ENCODE data around the gene NFATC4.
"Not testable (repeated sequence)": the region's sequence is repeated elsewhere in the genome, so short reads cannot be mapped to it uniquely, and the experiment has no call there.

NFATC4 gene

DNA sequence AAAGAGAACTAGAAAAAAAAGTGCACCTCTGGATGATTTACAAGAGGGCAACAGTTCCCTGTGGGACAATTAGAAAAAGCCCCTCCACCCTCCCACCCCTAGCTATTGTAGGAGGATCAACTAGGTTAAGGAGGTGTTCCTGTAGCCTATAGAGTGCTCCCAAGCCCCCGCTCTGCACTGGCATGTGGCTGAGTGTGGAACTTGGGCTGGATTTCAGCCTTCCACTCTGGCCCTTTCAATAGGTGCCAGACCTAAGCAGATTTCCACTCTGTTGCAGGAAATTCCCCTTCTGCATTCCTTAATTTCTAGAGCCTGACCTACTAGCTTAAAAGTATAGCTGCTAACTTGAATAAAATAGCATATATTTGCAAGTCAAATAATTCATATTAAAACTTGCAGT, 2.8 kb downstream of the NFATC4 start:
- DNase-seq (no peak), ATAC-seq (ENCODE audit: insufficient read depth, low read depth) (no peak)
- Histone ChIP-seq H3K4me2 (ENCODE audit: insufficient read depth, low read length) (no peak overlapping the region), H3K9ac (ENCODE audit: low read depth, low read length) (no peak overlapping the region), H3K27ac (ENCODE audit: low read length) (no peak overlapping the region), H3K36me3 (ENCODE audit: insufficient read depth, low read length) (no peaks in the 10 kb centered on the region), H3K9me3 (ENCODE audit: insufficient read depth, low read length, severe bottlenecking) (no peaks in the 10 kb centered on the region), H3K4me1 (ENCODE audit: insufficient read depth, low read length) (no peaks in the 10 kb centered on the region), H3K27me3 (ENCODE audit: insufficient read depth, low read length, poor library complexity) (peaks cover 51% of the 10 kb centered on the region), H2AFZ (ENCODE audit: low read depth, low read length) (no peak overlapping the region), H3K4me3 (ENCODE audit: low read depth in 1 of 2, low read length in 2 of 2) (no peak overlapping the region), H3K79me2 (ENCODE audit: insufficient read depth, low read length) (no peaks in the 10 kb centered on the region), H4K20me1 (ENCODE audit: insufficient read depth, low read length) (no peaks in the 10 kb centered on the region)
- no peak for TF ChIP-seq EZH2 (IDR thresholded peaks at IDR 0.05; ENCODE audit: borderline replicate concordance, low read depth, low read length, severe bottlenecking)
- TF ChIP-seq, protein P1, sequence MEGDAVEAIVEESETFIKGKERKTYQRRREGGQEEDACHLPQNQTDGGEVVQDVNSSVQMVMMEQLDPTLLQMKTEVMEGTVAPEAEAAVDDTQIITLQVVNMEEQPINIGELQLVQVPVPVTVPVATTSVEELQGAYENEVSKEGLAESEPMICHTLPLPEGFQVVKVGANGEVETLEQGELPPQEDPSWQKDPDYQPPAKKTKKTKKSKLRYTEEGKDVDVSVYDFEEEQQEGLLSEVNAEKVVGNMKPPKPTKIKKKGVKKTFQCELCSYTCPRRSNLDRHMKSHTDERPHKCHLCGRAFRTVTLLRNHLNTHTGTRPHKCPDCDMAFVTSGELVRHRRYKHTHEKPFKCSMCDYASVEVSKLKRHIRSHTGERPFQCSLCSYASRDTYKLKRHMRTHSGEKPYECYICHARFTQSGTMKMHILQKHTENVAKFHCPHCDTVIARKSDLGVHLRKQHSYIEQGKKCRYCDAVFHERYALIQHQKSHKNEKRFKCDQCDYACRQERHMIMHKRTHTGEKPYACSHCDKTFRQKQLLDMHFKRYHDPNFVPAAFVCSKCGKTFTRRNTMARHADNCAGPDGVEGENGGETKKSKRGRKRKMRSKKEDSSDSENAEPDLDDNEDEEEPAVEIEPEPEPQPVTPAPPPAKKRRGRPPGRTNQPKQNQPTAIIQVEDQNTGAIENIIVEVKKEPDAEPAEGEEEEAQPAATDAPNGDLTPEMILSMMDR (IDR thresholded peaks at IDR 0.05; ENCODE audit: borderline replicate concordance, extremely low read depth, low read length, poor library complexity, severe bottlenecking) = no peak

DNA sequence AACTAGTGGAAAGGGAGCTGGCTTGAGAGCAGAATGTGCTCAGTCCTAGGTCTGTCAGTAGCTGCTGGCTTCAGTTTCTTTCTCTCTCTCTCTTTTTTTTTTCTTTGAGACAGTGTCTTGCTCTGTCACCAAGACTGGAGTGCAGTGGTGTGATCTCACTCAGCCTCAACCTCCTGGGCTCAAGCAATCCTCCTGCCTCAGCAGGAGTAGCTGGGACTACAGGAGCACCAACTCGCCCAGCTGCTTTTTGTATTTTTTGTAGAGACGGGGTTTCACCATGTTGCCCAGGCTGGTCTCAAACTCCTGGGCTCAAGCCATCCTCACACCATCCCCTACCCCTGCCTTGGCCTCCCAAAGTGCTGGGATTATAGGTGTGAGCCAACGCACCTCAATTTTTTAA, 3.6 kb downstream of the NFATC4 start:
- H3K4me3 ChIP-seq (ENCODE audit: low read depth in 1 of 2, low read length in 2 of 2); H2AFZ ChIP-seq (ENCODE audit: low read depth, low read length); H3K9me3 ChIP-seq (ENCODE audit: insufficient read depth, low read length, severe bottlenecking); DNase-seq; H3K79me2 ChIP-seq (ENCODE audit: insufficient read depth, low read length); H3K4me2 ChIP-seq (ENCODE audit: insufficient read depth, low read length); H3K27ac ChIP-seq (ENCODE audit: low read length); ATAC-seq (ENCODE audit: insufficient read depth, low read depth); H3K36me3 ChIP-seq (ENCODE audit: insufficient read depth, low read length); H3K4me1 ChIP-seq (ENCODE audit: insufficient read depth, low read length); H3K9ac ChIP-seq (ENCODE audit: low read depth, low read length); H4K20me1 ChIP-seq (ENCODE audit: insufficient read depth, low read length): not testable (repeated sequence)
- peaks cover 43% of the 10 kb centered on the region for H3K27me3 ChIP-seq (ENCODE audit: insufficient read depth, low read length, poor library complexity)

DNA sequence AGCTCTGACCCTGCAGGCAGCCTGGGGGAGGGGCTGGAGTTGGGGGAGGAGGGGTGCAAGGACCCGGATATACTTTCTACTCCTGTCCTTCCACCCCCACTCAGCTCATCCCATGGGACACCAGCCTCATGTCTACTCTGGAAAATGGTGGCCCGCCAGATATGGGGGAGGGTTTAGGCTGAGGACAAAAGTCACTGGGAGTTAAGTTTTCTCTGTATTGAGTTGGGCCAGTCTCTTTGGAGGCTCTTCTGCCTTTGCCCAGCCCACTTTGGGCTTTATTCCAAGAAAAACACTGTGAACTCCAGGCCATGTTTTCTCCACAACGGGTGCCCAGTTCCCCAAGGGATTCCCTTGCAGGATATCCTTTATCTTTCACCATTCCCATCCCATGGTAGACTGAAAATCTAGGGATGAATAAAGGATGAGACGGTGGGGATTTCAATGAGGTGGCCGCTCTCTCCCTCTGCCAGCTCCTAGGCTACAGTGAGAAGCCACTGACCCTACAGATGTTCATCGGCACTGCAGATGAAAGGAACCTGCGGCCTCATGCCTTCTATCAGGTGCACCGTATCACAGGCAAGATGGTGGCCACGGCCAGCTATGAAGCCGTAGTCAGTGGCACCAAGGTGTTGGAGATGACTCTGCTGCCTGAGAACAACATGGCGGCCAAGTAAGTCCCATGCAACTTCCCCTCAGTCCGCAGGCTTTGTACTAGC, 4.9 kb downstream of the NFATC4 start:
- H3K4me2 ChIP-seq (ENCODE audit: insufficient read depth, low read length) = no peak overlapping the region
- no peak overlapping the region for H3K27ac ChIP-seq (ENCODE audit: low read length)
- no peak overlapping the region for H2AFZ ChIP-seq (ENCODE audit: low read depth, low read length)
- no peak for ATAC-seq (ENCODE audit: insufficient read depth, low read depth)
- no peak for DNase-seq
- H3K9ac ChIP-seq (ENCODE audit: low read depth, low read length) = no peak overlapping the region
- no peaks in the 10 kb centered on the region for H3K36me3 ChIP-seq (ENCODE audit: insufficient read depth, low read length)
- no peaks in the 10 kb centered on the region for H3K9me3 ChIP-seq (ENCODE audit: insufficient read depth, low read length, severe bottlenecking)
- H3K4me1 ChIP-seq (ENCODE audit: insufficient read depth, low read length) = no peaks in the 10 kb centered on the region
- H3K4me3 ChIP-seq (ENCODE audit: low read depth in 1 of 2, low read length in 2 of 2) = no peak overlapping the region
- no peaks in the 10 kb centered on the region for H4K20me1 ChIP-seq (ENCODE audit: insufficient read depth, low read length)
- H3K79me2 ChIP-seq (ENCODE audit: insufficient read depth, low read length) = no peaks in the 10 kb centered on the region
- TF ChIP-seq, protein P1 (IDR thresholded peaks at IDR 0.05; ENCODE audit: borderline replicate concordance, extremely low read depth, low read length, poor library complexity, severe bottlenecking) = no peak
- TF ChIP-seq EZH2 (IDR thresholded peaks at IDR 0.05; ENCODE audit: borderline replicate concordance, low read depth, low read length, severe bottlenecking) = no peak
- H3K27me3 ChIP-seq (ENCODE audit: insufficient read depth, low read length, poor library complexity) = peaks cover 30% of the 10 kb centered on the region

DNA sequence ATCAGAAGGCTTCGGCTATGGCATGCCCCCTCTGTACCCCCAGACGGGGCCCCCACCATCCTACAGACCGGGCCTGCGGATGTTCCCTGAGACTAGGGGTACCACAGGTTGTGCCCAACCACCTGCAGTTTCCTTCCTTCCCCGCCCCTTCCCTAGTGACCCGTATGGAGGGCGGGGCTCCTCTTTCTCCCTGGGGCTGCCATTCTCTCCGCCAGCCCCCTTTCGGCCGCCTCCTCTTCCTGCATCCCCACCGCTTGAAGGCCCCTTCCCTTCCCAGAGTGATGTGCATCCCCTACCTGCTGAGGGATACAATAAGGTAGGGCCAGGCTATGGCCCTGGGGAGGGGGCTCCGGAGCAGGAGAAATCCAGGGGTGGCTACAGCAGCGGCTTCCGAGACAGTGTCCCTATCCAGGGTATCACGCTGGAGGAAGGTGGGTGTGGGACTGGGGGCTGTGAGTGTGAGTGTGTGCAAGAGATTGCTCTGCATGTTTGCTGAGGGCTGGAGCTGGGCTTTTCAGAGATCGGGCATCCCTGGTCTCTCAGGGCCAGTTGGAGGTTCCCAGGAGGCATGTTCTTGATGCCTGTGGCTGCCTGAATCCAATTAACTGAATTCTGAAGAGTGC, 8.6 kb downstream of the NFATC4 start:
- Histone ChIP-seq H3K27me3 (ENCODE audit: insufficient read depth, low read length, poor library complexity) (peaks cover 15% of the 10 kb centered on the region), H3K4me1 (ENCODE audit: insufficient read depth, low read length) (no peaks in the 10 kb centered on the region), H3K4me2 (ENCODE audit: insufficient read depth, low read length) (no peak overlapping the region), H3K9me3 (ENCODE audit: insufficient read depth, low read length, severe bottlenecking) (no peaks in the 10 kb centered on the region), H3K9ac (ENCODE audit: low read depth, low read length) (no peak overlapping the region), H3K27ac (ENCODE audit: low read length) (no peak overlapping the region), H2AFZ (ENCODE audit: low read depth, low read length) (no peak overlapping the region), H3K79me2 (ENCODE audit: insufficient read depth, low read length) (no peaks in the 10 kb centered on the region), H3K4me3 (ENCODE audit: low read depth in 1 of 2, low read length in 2 of 2) (no peak overlapping the region), H4K20me1 (ENCODE audit: insufficient read depth, low read length) (no peaks in the 10 kb centered on the region), H3K36me3 (ENCODE audit: insufficient read depth, low read length) (no peaks in the 10 kb centered on the region)
- ATAC-seq (ENCODE audit: insufficient read depth, low read depth) = no peak
- TF ChIP-seq EZH2 (IDR thresholded peaks at IDR 0.05; ENCODE audit: borderline replicate concordance, low read depth, low read length, severe bottlenecking) = no peak
- TF ChIP-seq, protein P1 (IDR thresholded peaks at IDR 0.05; ENCODE audit: borderline replicate concordance, extremely low read depth, low read length, poor library complexity, severe bottlenecking) = no peak
- DNase-seq = no peak

All from DND-41 (cell line).